Nucleus accumbens (tissue), 56 donors: Measurements from ENCODE around the gene STYXL2.

Source experiments
- DNase-seq, 56 donors: peaks; one replicate each; lab custom pipeline; 2025; lab: John Stamatoyannopoulos, UW

The STYXL2 gene

DNA sequence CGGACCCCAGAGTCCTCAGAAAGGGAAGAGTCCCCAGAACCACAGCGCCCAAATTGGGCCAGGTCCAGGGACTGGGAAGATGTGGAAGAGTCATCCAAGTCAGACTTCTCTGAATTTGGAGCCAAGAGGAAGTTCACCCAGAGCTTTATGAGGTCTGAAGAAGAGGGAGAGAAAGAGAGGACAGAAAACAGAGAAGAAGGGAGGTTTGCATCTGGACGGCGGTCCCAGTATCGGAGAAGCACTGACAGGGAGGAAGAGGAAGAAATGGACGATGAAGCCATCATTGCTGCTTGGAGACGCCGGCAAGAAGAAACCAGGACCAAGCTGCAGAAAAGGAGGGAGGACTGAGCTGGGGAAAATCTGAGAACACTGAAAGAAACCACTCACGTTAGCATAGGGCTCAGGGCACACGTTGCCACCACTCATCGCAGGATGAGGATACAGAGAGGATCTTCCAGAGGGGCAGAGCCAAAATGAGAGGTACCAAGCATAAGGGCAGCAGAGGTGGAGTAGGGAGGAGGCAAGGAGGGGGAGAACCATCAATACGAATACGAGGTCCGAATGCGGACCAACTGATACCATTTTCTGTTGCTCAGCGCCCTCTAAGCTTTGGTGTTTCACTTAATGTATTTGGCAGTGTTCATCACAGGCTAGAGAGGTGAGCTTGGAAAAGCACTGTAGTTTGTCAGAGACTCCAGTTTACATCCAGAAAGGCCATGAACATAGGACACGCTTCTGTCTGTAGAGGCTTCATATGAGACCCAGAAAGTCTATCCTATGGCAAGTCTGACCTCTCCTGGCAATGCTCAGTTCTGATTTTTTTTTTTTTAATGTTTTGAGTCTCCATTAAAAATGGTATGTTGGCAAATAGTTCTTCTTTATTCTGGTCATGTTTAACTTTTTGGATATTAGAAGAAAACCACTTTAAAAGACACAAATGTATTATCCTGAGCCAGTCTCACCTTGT, 34.7 kb downstream of the STYXL2 start:
- no peak for DNase-seq

- DNase-seq, result no peak
These were observed 37.1 kb downstream of the STYXL2 start for GRCh38 chr1:167130829-167131510.

DNA sequence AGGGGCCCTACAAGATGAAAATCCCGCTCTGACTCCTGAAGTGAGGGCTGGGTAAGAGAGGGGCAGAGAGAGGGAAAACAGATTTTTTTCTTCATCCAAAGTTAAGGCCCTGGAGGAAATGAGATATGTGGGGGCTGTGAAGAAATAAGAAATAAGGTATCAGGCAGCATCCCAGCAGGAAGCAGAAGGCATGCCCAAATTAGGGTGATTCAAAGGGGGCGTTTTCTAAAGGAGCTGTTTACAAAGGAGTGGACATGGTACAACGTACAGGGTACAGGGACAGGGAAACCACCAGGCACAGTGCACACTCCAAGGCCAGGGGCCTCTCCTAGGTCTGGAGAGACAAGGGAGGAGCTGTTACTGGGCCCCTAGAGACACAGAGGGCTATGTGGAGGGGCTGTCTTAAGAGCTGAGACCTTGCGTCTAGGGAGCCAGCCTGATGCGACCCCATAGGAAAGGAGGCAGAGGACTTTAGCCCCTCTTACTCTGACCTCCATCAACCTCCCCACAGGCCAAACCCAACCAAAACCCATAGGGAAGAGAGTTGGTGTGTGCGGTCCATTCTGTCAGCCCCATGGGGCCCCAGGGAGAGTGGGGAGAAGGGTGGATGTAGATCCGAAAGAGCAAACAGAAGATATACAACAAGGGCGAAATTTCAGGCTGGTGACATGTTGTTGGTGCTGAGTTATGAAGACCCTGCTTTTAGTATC, 38.6 kb downstream of the STYXL2 start:
- DNase-seq, result no peak

GRCh38 chr1:167135281-167135840, 41.5 kb downstream of the STYXL2 start:
- no peak for DNase-seq

DNA sequence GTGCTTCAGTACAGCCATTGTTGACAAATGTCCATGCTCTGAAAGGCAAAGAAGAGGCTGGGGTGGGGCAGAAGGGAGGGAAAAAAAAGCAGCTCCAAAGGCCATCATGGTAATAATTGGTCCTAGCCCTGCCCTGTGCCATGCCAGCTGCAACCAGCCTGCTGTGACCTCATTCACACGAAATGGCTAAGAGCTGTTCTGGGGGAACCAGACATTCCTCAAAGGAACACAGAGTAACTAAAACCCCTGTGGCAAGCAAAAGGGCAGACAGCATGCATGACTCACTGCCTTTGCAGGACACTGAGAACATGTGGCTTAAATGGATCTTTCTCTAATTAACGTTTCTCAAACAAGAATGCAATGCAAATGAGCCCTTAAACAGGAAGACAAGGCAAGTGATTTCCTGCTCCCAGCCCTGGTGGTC, 42.3 kb downstream of the STYXL2 start:
- no peak for DNase-seq

DNA sequence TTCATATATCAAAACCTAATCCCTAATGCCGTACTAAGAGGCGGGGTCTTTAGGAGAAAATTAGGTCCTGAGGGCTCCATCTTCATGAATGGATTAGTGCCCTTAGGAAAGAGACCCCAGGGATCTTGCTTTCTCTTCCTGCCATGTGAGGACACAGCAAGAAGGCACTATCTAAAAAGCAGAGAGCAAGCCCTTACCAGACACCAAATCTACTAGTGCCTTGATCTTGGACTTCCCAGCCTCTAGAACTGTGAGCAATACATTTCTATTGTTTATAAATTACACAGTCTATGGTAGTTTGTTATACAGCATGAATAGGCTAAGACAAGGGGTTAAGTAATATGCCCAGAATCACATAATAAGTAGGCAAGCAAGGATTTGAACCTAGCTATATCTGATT, 42.9 kb downstream of the STYXL2 start:
- no peak for DNase-seq

GRCh38 chr1:167137332-167137781, 43.5 kb downstream of the STYXL2 start:
- peak in 15 of 56 donors; percentile 3 to 48 (median 17) for DNase-seq

DNA sequence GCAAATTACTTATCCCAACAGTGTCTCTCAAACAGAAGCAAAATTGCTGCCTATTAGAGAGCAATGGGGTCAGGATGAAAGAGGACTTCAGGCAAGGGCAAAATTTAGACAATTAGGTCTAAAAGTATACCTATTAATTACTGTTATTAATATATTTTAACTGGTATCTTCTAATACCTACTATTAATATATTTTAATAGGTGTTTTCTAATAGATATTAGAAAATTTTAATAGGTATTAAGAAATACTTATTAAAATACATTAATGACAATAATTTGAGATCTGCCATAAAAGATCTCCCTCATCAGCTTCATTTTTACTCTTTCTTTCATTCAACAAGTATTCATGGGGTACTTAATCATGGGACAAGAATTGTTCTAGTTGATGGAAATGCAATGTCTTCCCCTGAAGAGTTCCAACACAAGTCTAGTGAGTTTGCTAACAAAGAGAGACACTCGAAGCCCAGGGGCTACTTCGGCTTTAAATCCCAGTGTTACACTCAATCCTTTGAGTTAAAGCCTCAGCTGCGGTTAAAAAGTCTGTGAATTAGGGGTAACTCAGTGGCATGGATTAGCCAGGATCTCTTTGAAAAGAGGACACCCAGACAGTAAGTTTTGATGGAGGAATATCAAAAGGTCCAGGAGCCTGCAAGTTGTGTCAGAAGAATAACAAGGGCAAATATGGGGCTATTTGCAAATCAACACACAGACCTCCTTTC, 44.1 kb downstream of the STYXL2 start:
- DNase-seq, result no peak

DNA sequence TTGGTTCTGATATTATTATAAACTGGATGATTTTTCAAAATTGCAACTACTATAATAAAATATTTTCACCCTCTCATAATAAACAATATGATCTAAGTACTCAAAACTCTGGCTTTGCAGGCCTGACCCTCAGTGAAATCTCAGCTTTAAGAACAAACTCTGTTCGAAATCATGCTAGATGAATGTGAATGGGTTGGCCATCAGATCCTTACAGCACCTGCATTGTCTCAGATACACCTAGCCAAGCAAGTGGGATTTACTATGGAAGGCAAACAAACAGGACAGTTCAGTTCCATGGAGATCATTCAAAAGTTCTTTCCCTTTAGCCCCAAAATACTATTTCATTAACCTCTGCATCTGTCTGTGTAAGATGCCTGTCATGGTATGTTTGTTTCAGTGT, 44.8 kb downstream of the STYXL2 start:
- no peak for DNase-seq

DNA sequence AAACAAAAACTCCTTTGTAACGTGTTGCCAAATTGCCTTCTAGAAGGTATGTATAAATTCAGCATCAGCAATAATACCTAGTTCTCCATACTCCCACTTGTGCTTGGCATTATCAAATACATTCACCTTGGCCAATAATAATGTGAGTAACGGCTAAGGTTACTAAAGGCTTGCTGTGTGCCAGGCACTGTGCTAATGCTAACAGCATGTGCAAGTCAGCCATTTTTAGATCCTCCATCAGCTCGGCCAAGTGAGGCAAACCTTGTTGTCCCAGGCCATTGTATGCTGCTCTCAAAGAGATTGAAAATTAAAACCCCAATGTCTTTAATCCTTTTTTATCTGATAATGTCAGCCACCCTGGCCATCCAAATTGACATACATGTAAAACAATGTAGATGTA, 48.1 kb downstream of the STYXL2 start:
- no peak for DNase-seq
